ENCODE results near the gene AVEN.

AVEN gene, protein sequence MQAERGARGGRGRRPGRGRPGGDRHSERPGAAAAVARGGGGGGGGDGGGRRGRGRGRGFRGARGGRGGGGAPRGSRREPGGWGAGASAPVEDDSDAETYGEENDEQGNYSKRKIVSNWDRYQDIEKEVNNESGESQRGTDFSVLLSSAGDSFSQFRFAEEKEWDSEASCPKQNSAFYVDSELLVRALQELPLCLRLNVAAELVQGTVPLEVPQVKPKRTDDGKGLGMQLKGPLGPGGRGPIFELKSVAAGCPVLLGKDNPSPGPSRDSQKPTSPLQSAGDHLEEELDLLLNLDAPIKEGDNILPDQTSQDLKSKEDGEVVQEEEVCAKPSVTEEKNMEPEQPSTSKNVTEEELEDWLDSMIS

DNA sequence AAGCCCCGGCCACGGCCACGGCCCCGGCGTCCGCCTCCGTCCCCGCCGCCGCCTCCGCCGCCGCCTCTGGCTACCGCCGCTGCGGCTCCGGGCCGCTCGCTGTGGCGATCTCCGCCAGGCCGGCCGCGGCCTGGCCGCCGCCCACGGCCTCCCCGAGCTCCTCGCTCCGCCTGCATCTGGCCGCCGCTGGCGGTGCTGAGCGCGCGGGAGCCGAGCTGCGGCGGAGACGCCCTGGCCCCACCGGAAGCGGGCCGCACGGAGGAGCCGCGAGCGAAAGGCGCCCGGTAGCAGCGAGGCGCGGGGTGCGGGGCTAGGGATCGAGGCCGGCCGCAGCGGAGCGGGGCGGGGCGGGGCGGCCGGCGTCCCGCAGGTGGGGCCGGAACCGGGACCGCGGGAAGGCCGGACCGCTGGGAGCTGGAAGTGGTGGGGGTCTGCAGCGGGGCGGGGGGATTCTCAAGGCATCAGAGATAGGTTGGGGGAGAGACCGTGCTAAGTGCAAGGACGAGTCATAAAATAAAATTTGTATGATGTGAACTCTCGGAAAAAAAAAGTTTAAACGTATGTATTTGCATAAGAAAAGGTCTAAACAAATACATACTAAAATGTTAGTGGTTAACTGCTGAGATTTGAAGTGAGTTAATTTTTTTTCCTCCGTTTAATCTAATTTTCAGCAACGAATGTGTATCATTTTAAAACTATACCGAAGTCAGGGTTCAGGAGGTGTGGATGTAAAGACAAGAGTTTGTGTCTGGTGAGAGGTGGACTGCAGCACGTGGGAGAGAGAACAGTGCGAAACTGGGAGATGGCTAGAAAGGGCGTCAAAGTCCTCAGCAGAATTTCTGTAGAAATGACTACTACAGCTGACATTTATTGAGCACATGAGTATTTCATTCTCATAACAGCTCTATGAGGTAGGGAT, at the start of gene AVEN:
TSS of gene AVEN (minus strand) at position 334 of the 919 bp plus-strand sequence. CDS start at position 176, 158 bp downstream.
- peak; percentile 45 for DNase-seq (ENCODE audit: low read depth)

DNA sequence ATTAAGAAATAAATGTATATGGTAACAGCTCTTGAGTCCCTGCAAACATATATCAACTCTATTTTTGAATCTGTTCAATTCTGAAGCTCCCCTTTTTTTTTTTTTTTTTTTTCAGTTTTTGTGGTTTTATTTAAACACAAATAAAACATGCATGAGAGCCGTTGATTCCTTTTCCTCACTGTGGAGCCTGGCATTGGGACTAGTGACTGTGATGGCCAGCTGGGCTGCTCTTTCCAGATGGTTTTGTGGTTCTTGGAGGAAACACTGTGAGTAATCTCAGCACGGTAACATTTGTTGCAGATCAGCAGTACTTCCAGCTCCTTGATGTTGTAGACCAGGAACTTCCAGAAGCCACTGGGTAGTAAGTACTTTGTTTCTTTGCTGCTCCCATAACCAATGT, 46.7 kb upstream of the AVEN start:
- no peak for DNase-seq (ENCODE audit: low read depth)

DNA sequence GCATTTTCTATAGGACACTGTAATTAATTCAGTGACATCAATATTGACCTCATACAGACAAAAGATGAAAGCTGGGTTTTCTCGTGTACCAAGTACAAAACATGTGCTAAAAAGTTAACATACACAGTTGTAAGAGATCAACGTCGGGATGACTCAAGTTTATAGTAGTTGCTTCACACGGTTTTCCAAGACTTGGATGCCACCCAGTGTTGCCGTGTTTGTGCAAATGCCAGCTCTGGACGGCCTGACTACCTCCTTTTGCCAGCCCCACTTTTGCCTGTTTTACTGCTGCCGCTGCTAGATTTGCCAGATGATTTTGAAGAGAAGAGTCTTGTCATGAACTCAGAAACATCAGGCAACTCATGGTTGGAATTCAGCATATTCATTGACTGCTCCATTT, 45.1 kb upstream of the AVEN start:
- DNase-seq (ENCODE audit: low read depth), result peak; percentile 14

DNA sequence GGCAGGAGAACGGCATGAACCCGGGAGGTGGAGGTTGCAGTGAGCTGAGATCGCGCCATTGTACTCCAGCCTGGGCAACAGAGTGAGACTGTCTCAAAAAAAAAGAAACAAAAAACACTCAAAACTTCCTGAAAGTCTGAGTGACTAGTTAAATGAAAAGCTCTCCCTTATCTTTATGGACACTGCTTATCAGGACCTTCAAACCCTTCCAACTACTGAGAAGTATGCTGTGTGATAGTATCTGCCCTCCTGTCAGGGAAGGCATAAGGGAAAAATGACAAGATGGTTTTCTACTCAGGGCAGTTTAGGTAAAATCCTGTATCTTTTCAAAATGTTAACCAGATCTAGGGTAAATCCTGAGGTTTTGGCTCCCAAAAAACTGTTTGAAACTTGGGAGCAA, 40.9 kb upstream of the AVEN start:
- DNase-seq (ENCODE audit: low read depth), result no peak

DNA sequence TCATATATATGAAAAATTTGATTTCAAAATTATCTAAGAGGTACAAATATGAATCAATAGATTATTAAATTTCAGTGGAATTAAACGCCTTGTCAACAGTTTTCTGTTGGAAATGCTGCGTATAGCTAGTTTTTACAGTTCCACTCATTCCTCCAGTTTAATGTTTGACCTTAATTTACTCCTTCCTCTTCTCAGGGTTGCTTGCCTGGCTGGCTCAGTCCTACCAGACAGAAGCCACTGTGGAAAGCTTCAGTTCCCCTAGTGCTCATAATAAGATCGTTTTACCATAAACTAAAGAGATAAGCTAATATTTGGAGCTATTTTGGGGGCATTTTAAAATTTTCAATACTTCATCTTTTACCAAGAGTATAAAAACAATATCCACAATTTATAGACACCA, 39.9 kb upstream of the AVEN start:
- DNase-seq (ENCODE audit: low read depth), result no peak

DNA sequence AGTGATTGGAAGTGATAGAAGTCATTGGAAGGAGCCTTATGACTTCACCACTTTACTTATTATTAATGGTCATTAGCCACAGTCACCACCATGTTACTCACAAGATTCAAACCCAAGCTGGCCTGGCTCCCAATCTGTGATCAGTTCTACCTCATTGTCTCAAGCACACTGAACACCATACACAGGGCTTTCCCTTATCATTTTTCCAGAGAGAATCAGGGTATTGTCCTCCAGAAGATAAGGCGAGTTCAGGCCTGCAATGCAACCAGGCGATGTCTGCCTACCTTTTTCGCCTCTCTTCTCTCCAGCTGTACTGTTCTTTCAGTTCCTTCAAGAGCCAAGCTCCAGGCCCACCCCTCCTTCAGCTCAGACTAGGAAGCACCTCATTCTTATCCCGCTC, 37.8 kb upstream of the AVEN start:
- DNase-seq (ENCODE audit: low read depth), result no peak

DNA sequence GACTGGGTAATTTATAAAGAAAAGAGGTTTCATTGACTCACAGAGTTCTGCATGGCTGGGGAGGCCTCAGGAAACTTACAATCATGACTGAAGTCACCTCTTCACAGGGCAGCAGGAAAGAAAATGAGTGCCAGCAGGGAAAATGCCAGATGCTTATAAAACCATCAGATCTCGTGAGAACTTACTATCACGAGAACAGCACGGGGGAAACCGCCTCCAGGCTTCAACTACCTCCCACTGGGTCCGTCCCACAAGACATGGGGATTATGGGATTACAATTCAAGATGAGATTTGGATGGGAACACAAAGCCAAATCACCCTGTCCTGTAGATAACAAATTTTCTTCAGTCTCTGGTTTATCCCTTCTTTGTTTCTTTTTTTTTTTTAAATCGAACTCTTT, 31.0 kb upstream of the AVEN start:
- no peak for DNase-seq (ENCODE audit: low read depth)

DNA sequence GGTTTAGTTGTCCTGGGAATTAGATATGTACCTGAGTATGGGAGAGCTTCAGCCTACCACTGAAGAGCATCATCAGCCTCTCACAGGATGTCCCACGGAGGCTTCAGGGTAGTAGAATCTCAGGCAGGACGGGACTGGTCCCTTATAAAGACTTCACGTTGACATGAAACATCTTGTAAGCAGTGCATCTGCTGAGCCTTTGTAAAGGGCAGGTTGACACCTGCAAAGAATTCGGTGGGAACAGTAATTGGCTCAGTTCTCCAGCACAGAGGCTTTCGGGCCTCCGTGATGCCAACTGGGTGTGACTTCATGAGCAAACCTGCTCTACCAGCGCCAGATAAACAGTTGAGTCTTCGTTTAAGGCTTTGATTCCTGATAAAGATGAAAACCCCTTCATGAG, 26.9 kb upstream of the AVEN start:
- no peak for DNase-seq (ENCODE audit: low read depth)

DNA sequence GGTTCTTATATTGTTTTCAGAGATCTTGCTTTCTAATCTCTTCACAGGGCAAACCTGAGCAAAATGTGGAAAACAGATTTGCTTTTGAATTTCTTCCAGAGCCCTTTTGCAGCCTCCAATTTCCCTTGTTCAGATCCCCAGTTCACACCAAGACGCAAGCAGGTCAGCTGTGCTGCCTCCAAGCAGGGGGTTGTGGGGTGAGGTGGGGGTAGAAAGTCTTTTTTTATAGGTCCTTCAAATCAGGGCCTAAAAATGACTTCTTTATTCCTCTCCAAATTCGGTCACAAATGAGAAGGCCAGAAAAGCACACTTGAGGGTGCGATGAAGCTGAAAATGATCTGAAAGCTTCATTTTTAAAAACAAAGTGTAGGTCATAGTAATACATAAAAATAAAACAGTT, 26.3 kb upstream of the AVEN start:
- no peak for DNase-seq (ENCODE audit: low read depth)

DNA sequence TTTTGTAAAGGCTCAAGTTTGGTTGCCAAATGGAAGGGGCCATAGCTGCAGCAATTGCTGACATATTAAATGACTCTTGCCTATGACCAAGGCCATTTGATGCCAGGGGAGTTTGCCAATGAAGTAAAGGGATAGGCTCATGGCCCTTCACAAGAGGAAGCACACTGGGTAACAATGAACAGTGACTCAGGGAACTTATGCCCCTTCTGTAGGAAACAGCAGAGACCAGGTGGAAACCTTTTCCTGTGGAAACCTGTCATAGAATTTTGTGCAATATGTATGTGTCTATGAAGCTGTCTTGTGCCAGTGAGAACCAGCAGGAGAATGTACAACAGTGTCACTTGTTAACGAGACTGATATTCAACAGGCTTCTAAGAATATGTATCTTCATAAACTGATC, 25.4 kb upstream of the AVEN start:
- no peak for DNase-seq (ENCODE audit: low read depth)

DNA sequence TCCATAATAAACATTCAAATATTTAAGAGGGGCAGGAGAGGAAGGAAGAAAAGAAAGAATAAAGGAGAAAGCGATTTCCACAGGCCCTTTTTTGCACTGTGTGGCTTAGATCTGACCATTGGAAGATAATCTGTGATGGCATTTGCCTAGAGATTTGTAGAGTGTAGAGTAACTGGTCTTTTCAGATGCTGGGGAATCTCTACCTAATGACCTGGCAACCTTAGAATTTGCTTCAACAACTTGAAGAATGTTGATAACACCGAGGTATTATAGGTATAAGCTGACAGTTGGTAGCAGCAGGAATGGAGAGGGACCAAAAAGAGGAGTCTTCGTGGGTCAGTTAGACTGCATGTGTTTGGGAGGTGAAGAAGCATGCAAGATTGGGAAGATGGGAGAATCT, 20.9 kb upstream of the AVEN start:
- DNase-seq (ENCODE audit: low read depth), result no peak

DNA sequence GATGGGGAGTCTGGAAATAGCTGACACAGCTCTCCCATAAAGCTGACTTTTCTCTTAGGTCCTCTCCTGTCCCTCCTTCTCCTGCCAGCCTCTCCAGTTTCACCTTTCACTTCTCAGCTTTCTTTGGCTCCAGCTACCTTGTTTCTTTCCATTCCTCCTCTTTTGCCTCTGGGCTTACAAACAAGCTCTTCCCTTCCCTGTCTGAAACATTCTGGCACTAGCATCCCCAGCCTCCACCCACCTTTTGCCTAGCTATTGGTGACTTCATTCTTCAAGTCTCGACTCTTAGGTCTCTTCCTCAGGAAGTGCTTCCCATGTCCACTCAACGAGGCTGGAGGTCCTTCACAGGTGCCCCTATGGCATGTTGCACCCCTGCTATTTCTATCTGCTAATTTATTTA, 20.5 kb upstream of the AVEN start:
- DNase-seq (ENCODE audit: low read depth), result no peak

DNA sequence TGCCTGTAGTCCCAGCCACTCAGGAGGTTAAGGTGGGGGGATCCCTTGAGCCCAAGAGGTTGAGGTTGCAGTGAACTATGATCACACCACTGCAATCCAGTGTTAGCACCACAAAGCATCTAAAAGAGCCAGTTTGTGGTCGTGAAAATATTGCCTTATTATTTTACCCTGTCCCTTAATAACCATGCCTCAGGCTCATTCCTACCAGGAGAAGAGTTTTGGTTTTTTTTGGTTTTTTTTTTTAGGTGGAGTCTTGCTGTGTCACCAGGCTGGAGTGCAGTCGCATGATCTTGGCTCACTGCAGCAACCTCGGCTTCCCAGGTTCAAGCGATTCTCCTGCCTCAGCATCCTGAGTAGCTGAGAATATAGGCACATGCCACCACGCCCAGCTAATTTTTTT, 17.9 kb upstream of the AVEN start:
- peak; percentile 19 for DNase-seq (ENCODE audit: low read depth)

DNA sequence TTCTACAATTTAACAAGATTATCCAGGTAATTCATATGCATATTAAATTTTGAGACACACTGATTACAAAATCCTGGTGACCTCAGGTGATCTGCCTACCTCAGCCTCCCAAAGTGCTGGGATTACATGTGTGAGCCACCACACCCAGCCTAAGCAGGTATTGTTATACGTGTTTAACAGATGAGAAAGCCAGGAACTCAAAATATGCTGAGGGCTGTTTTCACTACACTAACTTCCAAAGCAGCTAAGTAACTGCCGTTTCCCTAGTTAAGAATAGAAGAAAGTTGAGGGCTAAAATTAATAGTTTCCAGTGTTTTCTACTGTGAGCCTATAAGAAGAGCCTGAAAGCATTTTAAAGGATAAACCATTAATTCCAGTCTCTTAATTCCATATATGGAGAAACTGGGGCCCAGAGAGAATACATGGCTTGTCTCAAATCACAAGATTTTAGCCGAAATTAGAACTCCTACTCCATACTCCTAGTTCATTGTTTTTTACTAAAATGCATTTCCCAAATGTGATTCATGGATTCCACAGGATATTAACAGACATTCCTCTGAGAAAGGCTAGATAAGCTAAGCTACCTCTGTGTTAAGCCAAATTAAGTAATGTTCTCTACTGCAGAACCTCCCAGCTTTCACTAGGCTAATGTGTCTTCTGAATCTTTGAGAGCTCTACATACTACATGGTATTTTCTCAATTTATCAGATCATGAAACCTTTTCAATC, 17.0 kb upstream of the AVEN start:
- peak; percentile 96 for DNase-seq (ENCODE audit: low read depth)

DNA sequence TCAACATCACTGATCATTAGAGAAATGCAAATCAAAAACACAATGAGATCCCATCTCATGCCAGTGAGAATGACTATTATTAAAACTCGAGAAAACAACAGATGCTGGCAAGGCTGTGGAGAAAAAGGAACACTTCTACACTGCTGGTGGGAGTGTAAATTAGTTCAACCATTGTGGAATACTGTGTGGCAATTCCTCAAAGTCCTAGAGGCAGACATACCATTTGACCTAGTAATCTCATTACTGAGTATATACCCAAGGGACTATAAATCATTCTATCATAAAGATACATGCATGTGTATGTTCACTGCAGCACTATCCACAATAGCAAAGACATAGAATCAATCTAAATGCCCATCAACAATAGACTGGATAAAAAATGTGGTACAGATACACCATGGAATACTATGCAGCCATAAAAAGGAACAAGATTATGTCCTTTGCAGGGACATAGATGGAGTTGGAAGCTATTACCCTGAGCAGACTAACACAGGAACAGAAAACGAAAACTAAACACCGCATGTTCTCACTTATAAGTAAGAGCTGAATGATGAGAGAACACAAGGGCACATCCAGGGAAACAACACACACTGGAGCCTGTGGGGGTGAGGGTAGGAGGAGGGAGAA, 15.2 kb upstream of the AVEN start:
- no peak for DNase-seq (ENCODE audit: low read depth)

DNA sequence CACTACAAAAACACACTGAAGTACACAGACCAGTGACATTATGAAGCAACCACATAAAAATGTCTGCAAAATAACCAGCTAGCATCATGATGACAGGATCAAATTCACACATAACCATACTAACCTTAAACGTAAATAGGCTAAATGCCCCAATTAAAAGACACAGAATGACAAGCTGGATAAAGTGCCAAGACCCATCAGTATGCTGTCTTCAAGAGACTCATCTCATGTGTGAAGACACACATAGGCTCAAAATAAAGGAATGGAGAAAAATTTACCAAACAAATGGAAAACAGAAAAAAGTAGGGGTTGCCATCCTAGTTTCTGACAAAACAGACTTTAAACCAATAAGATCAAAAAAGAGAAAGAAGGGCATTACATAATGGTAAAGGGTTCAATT, 11.4 kb upstream of the AVEN start:
- DNase-seq (ENCODE audit: low read depth), result peak; percentile 21

DNA sequence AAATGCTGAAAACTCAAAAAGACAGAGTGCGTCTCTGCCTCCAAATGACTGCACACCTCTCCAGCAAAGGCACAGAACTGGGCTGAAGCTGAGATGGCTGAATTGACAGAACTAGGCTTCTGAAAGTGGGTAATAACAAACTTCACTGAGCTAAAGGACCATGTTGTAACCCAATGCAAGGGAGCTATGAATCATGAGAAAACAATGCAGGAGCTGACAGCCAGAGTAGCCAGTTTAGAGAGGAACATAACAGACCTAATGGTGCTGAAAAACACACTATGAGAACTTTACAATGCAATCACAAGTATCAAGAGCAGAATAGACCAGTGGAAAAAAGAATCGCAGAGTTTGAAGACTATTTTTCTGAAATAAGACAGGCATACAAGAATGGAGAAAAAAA, 10.1 kb upstream of the AVEN start:
- DNase-seq (ENCODE audit: low read depth), result peak; percentile 91

DNA sequence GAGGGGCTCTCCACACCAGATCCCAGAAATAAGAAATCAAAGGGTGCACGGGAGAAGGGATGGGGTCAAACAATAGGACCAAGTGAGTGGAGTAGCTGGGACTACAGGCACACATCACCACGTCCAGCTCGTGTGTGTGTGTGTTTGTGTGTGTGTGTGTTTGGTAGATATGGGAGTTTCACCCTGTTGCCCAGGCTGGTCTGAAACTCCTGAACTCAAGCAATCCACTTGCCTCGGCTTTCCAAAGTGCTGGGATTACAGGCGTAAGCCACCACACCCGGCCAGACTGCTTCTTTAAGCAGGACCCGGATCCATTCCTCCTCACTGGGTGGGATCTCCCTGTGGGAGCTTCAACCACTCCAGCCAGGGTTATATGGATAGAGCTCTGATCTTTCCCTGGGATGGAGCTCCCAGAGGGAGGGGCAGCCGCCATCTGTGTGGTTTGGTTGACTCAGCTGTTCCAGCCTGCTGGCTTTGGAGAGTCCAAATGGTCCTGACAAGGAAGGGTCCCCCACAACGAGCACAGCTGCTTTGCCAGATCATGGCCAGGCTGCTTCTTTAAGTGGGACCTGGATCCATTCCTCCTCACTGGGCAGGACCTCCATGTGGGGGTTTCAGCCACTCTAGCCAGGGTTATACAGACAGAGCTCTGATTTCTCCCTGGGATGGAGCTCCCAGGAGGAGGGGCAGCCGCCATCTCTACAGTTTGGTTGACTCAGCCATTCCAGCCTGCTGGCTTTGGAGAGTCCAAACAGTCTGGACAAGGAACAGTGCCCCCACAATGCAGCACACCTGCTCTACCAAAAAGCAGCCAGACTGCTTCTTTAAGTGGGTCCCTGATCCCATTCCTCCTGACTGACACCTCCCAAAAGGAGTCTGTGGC, 9.1 kb upstream of the AVEN start:
- DNase-seq (ENCODE audit: low read depth), result peak; percentile 61

DNA sequence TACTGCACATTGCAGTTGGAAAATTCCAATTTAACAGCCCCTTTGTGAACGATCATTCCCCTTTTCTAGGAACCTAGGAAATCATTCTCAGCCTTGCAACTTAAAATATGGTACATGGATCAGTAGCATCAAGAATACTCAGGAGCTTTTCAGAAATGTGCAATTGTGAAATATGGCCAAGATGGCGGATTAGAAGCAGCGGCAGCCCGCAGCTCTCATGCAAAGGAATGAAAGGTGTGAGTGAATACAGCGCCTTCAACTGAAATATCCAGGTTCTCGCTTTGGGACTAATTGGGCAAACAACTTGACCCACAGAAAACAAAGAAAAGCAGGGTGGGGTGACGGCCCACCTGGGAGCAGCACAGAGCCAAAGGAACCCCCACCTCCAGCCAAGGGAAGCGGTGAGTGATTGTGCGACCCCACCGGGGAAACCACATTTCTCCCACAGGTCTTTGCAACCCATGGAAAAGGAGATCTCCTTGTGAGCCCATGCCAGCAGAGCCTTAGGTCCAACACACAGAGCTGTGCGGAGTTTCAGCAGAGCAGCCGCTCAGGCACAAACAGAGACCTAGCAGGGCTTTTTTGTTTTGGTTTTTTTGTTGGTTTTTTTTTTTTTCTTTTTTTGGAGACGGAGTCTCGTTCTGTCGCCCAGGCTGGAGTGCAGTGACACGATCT, 7.6 kb upstream of the AVEN start:
- no peak for DNase-seq (ENCODE audit: low read depth)

DNA sequence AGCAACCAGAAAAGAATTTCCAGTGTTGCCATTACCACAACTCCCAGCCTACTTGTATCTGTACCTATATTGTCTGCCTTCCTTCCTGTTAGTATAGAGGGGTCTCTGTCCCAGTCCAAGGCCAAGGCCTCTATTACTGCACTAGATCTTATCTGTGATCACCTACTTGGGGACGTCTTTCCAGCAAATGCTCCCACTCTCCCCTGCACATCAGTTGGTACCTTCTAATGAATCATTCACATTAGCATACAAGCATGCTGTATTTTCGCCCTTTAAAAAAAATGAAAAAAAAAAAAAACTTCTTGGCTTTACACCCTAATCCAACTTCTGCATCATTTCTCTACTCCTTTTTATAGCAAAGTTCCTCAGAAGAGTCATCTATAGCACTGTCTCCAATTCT, 4.8 kb upstream of the AVEN start:
- no peak for DNase-seq (ENCODE audit: low read depth)

DNA sequence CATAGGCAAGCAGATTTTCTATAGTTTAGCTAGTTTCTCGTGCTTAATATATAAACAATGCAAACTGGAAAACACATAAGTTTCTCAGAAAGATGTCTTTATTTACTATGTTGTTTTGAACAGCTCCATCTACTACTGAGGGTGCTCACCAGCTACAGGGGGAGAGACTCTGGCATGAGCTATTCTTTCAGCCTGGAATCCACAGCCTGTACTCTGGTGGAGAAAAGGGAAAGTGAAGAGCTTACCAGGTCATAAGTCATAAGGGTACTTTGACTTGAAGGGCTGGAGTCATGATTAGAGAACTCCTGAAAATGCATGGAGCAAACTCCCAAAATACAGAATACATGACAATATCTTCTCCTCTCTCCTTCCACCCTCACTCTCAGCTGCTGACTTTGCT, 4.4 kb upstream of the AVEN start:
- peak; percentile 57 for DNase-seq (ENCODE audit: low read depth)
